ENCODE measurements around the gene ADGRF1. TPM values are rescaled to one million over a fixed set of nuclear protein-coding genes. Genes with fewer than 3 reads are reported as not detected.
"Not testable (repeated sequence)": the region's sequence is repeated elsewhere in the genome, so short reads cannot be mapped to it uniquely, and the experiment has no call there.

ADGRF1 gene
- total RNA-seq (2014; rRNA removed; shearing (Covaris generic)) = 0.24 and 0.39 TPM in 2 replicates

DNA sequence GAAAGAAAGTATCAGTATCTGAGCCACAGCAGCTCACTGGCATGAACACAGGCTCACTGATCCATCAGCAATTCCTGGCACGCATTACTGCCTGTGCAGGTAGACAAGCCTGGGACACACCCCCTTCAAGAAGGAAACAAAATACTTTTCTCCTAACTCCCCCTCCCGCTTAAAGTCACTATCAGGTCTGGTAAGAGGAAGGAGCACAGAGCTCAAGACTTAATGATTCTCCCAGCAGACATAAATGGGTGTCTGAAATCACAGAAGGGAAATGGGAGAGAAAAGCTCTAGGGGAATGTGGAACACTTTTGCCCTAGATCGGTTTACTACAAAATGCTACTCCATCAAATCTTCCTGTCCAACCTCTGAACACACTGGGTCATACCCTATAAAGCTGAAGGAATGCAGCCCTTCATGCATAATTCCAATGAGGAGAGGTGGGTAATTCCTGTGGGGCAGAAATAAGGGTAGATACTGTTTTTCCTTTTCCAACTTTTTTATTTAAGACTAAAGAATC, at the start of gene ADGRF1:
Gene ADGRF1 (minus strand): TSS at position 58 of the 517 bp plus-strand sequence. CDS start 13,271 bp downstream, outside the sequence.
- DNase-seq (ENCODE audit: low read depth) = no peak

DNA sequence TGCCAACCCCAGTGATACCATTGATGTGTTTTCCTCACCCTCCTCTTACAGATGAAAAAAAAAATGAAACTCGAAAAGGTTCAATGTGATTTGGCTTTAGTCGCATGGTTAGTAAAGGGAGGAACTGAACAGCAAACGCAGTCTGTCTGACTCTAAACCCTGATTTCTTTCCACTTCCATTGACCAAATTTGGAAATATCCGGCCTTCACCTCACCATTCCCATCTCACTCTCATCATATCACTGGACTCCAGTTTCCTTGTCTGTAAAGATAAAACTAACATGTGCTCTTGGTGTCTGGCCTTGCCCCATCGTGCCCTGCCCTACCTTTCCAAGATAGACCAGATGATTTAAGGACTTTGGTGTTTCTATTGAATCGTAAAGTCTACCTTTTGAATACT, 48.7 kb upstream of the ADGRF1 start:
- no peak for DNase-seq (ENCODE audit: low read depth)

DNA sequence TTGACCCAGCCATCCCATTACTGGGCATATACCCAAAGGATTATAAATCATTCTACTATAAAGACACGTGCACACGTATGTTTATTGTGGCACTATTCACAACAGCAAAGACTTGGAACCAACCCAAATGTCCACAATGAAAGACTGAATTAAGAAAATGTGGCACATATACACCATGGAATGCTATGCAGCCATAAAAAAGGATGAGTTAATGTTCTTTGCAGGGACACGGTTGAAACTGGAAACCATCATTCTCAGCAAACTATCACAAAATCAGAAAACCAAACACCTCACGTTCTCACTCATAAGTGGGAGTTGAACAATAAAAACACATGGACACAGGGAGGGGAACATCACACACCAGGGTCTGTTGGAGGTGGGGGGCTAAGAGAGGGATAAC, 47.3 kb upstream of the ADGRF1 start:
- not testable (repeated sequence) for DNase-seq (ENCODE audit: low read depth)

DNA sequence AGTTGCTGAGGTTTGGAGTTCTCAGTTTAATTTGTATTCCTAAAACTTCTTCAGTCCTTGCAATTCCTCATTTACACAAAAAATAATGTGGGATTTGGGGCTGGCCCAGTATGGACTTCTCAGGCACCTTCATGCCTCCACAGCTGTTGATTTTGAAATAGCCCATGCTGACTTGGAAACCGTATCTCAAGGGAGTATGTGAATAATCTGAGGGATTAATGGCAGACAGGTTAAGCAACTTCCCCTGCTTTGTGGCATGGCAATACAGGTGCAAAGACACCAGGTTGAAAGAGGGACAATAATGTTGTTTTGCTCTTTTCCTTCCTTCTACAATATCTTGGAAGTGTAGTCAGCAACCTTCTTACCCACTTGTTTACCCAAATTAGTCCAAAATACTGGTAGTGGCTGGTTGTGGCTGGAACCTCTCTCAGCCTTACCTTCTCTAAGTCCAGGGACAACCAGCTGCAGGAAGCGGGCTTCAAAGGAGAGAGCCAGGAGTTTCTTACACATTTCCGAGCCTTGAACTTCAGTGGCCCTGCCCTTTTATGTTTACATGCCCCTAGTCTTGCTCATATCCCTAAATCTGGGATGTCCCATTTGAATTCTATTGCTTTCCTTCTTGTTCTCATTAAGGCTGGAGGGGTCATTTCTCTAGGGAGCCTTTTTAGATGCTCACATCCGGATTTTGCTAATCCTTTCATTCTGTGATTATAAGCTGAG, 44.1 kb upstream of the ADGRF1 start:
- DNase-seq (ENCODE audit: low read depth) = no peak

DNA sequence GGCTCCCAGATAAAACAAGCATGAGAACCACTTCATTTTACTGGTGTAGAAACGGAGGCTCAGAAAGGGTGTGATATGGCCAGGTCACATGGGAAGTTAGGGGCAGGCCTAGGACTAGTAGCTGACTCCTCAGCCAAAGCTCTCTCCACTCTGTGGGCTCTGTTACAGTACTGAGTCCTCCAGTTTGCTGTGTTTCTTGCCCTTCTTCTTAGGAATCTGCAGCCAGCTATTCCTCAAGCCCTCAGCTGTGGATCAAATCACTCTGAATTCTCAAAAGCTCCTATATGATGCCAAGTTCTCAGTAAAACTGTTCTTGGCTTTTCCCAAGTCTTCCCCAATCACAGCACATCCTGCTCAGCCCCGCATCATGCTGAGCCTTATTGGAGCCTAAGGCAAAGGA, 42.5 kb upstream of the ADGRF1 start:
- no peak for DNase-seq (ENCODE audit: low read depth)

DNA sequence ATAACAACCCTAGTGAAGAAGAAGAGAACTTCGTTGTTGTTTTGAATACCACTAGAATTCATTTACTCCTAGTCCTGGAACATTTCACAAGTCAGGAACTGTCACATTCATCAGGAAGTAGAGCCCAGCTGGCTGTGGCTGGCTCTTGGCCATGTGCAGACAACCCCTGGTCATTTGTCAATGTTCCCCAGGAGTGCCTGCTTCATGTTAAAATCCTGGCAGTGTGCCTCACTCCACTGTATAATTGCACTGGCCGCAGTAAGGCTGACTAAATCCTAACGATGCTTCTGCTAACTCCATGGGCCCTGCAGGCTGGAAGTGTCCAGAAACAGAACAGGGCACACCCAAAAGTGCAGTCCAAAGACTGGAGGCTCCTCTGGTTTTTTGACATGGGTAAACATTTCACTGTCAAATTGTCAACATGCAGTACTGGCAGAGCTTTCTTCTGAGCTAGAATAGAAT, 41.5 kb upstream of the ADGRF1 start:
- peak; percentile 99 for DNase-seq (ENCODE audit: low read depth)

DNA sequence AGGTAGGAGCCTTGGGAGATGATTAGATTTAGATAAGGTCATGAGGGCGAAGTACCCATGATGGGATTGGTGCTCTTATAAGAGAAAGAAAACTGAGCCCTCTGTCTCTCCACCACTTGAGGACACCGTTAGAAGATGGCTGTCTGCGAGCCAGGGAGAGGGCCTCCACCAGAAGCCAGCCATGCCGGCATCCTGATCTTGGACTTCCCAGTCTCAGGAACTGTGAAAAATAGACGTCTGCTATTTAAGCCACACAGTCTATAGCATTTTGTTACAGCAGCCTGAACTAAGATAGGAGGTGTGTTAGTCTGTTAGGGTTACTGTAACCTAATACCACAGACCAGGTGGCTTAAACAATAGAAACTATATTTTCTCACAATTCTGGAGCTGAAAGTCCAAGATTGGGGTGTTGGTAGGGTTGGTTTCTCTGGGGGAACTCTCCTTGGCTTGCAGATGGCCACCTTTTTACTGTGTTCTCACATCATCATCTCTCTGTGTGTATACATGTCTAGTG, 38.0 kb upstream of the ADGRF1 start:
- DNase-seq (ENCODE audit: low read depth) = no peak

DNA sequence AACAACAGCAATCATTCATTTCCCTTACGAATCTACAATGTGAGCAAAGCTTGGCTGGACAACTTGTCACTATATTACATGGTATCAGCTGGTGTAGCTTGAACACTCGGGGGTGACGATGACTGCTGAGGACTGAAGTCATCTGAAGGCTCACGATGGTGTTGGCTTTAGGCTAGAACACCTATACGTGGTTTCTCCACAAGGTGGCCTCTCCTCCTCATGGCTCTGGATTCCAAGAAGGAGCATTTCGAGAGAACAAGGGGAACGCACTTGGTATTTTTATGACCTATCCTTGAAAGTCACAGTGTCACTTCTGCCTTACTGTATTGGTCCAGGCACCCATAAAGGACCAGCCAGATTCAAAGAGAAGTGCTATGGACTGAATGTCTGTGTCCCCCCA, 37.5 kb upstream of the ADGRF1 start:
- DNase-seq (ENCODE audit: low read depth) = no peak

DNA sequence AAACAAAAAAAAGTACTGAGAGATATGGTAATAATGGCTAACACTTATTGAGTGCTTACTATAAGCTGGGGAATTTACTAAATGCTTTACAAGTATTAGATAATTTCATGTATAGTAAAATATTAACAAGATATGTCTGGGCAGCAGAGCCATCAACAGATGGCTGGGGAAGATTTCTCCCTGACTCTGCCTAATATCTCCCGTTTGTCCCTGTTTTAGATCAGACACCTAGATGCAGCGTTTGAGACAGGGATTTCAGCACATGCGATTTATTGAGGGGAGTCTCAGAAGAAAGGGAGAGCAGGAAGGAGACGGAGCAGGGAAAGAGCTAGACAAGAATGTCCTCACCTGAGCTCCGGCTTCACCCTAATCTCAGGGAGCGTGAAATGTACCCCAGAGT, 36.9 kb upstream of the ADGRF1 start:
- no peak for DNase-seq (ENCODE audit: low read depth)

DNA sequence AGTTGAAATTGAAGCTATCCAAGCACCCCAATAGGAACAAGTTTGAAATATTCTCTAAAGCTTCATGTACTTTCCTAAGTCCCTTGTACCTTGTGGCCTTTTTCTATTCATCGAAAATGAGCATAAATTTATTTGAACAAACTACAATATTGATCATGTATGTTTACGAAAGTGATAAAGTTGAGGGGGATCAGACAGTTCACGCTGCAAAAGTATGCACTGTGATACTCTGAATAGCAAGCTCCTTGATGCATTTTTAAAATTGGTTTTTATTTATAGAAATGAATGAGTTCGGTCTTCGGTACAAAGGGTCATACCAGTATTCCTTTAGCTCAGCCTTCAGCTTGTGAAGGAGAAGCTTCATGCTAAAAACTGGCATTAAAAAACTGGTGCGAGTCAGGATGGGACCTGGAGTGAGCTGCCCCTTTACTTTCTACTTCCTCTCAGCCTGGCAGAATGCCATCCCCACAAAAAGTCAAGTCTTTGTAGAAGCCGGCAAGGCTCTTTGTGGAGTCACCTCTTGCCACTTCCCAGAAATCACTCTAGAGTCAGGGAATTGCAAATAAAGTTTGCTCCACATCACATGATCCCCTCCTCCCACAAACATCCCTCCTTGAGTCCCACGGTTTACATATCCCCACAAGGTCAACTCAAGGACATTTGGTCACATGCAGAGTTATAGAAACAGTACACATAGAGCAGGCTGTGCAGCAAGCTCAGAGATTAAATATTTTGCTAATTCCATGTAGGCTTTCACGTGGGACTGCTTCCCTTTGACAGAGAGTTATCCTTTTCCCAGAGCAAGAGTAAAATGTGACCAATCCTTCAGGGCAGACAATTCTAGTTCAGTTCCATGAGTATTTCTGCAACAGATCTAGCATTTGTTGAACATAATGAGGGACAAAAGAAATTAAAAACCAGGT, 34.6 kb upstream of the ADGRF1 start:
- peak; percentile 90 for DNase-seq (ENCODE audit: low read depth)

DNA sequence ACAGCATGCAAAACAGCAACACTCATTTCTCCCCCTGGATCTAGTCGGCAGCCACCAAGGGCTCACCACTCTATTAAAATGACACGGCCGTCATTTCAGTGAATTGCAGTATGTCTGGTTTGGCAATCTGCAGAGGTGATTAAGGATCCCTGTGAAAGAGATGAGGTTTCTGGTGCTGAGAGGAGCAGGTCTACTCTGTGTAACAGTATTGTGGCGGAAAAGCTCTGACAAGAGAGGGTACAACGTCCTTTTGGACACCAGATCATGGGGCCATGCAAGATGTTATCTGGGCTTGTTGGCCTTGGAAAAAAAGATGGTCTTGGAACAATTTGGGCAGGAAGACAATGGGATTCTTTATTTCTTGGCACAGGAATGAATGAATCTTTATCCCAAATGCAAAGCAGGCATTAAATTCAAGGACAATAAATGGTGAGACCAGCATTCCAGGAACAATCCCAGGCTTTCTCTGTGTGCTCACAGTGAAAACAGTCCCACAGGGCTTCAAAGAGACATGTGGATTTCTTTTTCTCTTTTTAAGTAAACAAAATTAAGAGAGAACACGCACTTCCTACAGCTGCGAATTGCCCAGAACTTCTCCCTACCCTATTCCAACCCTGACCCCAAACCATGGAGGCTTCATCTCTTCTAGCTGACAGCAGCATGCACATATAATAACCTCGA, 33.7 kb upstream of the ADGRF1 start:
- DNase-seq (ENCODE audit: low read depth) = peak; percentile 80

DNA sequence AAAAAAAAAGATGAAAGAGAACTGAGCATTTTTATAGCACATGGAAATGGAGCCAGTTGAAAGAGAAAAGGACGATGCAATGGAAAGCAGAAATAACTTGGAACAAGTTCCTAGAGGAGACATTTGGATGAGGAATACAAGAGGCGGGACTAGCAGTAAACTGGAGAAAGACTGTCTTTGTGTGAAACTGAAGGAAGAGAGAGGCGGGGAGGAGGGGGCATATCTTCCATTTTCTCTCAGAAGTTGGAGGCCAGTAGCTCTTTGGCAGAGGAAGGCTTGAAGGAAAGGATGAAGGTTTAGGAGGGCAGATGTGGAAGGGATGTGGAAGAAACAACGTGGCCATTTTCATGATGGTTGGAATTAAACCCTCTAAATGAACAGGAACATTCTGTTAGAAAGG, 33.0 kb upstream of the ADGRF1 start:
- DNase-seq (ENCODE audit: low read depth) = peak; percentile 50

DNA sequence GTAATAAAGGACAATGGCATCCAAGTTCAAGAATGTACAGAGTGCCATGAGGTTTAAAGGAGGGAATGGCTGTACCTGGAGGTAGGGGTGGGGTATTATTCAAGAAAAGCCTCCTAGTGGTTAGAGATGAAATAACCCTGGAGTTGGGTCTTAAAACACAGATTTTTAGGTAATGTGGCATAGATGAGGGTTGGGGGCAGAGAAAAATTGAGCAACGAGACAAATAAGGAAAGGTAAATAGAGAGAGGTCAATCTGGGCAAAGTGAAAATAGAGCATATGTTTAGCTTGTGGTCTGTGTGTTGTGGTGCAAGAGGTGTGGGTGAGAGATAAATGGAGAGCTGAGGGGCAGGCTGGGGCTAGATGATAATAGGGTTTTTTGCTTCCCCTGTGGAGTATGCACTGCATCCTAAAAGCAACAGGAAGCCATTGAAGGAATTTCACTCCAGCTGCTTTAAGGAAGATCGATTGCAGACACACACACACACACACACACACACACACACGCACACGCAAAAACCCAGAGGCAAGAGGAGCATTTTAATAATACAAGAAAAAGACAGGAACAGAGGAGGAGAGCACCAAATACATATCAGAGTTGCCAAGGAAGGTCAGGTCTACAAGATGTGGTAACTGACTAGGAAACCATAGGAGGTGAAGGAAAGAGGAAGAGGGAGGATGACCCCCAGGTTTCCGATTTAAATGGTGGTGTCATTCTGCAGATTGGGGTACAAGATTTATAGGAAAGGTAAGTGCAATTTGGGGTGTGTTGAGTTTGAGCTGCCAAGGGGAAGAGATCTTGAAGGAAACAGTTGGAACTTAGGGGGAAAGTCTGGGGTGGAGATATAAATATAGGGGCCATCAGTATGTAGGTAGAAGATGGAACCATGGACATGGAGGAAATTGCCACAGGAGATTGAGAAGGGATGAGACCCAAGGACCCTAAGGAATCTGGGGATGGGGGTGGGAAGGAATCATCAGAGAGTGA, 31.3 kb upstream of the ADGRF1 start:
- DNase-seq (ENCODE audit: low read depth) = peak; percentile 49

DNA sequence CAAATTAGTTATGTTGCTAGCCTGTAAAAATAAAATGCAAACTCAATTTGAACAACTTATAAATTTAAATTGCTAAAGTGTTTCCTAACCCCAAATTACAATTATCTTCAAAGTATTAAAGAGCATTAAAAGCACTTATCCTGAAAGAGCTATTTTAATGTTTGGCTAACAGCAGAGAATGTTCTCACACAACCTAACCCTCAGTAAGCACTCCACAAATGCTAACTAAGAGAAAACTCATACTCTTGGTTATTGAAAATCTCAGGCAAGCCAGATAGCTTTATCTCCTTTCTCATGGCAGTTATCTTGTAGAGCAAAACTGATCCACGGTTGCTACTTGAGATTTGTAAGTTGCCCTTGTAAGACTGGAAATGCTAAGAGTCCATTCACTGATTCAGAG, 30.5 kb upstream of the ADGRF1 start:
- no peak for DNase-seq (ENCODE audit: low read depth)

DNA sequence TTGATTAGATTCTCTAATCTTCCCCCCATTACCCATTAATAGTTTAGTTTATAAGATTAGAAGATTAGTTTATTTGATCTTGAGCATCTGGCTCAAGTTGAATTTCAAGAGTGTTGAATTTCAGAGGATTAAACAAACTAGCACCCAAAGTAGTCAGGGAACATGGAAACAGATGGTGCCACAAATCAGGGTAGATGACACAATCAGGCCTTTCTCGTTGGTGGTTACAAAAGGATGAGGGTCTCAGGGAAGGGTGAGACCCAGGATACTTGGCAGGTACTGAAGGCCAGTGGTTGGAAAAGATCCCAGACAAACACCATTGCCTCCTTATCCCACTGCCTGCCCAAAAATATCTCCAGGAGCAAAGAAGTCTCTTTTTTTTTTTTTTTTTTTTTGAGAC, 29.5 kb upstream of the ADGRF1 start:
- DNase-seq (ENCODE audit: low read depth) = peak; percentile 4

DNA sequence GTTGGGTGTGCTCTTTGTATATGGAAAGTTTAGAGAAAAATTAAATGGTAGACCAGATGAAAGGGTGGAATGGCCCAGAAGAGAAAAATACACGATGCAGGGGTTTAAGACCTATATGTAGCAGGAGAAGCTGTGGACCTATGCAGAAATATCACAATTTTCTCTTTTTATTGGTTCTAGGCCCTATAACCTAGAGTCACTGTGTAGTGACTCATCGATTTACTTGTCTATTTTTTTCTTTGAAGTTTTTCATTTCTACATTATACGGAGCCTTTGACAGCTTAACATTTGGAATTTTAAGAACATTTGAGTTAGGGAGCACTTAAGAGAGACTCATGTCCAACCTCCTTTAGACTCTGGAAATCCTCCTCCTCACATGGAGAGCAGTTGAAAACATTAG, 28.3 kb upstream of the ADGRF1 start:
- no peak for DNase-seq (ENCODE audit: low read depth)

DNA sequence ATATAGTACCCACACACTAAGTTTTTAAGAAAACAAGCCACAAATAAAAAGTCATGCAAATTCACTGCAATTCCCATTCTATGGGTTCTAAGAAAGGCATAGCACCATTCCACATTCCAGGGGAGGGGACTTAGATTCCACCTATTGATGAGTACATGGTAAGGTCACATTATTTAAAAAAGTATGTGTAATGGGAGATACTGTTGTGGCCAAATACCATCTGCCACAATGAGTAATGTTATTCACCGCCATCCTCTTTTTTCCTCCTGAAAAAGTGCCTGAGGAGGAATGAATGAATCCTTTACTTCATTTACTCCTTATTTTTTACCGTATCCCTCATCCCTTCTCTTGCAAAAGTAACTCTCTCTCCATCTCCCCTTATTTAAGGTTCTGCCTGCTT, 27.0 kb upstream of the ADGRF1 start:
- peak; percentile 56 for DNase-seq (ENCODE audit: low read depth)

DNA sequence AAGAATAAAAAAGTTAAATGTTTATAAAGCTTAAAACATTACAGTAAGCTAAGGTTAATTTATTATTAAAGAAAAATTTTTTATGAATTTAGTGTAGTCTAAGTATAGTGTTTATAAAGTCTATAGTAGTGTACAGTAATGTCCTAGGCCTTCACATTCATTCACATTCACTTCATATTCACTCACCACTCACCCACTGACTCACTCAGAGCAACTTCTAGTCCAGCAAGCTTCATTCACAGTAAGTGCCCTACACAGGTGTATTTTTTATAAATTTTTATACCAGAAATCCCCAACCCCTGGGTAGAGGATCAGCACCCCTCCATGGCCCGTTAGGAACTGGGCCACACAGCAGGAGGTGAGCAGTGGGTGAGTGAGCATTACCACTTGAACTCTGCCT, 24.3 kb upstream of the ADGRF1 start:
- DNase-seq (ENCODE audit: low read depth) = no peak

DNA sequence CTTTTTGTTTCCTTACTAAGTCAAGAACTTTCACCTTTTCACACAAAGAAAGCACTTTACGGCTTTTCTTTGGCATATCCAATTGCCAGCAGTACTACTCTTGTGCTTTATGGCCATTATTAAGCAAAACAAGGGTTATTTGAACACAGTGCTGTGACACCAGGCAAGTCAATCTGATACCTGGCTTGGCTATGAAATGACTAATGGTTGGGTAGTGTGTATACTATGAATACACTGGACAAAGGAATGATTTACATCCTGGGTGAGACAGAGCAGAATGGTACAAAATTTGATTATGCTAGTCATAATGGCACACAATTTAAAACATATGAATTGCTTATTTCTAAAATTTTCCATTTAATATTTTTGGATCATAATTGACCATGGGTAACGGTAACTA, 22.1 kb upstream of the ADGRF1 start:
- DNase-seq (ENCODE audit: low read depth) = no peak

DNA sequence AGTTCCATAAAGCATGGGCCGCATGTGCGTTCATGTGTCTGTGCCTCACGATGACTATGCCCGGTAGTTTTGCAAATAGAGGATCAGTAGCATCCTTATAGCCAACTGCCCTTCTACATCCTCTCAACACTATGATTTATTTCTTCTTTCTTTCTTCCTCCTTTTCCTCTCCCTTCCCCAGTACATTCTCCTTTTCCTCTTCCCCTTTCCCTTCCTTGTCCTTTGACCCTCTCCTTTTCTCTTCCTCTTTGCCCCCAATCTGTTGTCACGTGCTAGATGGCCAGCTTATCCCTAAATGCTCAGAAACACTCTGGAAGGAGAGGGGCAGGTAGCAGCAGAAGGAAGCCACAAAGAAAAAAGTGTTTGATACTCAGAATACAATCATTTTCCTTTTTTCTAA, 20.2 kb upstream of the ADGRF1 start:
- DNase-seq (ENCODE audit: low read depth) = no peak
